ENCODE data around the gene TMEM35B.

DNA sequence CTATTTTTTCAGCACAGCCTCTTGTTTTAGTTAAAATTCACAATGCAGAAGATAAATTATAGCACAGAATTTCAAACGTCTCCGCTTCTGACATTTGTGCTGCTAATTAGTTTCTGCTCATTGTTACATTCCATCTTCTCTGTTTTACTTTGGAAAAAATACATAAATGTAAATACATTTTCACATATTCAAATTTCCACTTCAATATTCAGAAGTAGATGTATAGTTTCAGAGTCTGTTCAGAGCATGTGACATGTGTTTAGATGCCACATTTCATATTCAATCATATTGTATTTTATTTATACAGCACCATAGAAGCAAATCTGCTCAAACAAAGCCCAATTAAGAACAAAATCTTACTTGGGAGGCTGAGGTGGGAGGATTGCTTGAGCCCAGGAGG, 19.6 kb downstream of the TMEM35B start:
- TF ChIP-seq, protein P1, sequence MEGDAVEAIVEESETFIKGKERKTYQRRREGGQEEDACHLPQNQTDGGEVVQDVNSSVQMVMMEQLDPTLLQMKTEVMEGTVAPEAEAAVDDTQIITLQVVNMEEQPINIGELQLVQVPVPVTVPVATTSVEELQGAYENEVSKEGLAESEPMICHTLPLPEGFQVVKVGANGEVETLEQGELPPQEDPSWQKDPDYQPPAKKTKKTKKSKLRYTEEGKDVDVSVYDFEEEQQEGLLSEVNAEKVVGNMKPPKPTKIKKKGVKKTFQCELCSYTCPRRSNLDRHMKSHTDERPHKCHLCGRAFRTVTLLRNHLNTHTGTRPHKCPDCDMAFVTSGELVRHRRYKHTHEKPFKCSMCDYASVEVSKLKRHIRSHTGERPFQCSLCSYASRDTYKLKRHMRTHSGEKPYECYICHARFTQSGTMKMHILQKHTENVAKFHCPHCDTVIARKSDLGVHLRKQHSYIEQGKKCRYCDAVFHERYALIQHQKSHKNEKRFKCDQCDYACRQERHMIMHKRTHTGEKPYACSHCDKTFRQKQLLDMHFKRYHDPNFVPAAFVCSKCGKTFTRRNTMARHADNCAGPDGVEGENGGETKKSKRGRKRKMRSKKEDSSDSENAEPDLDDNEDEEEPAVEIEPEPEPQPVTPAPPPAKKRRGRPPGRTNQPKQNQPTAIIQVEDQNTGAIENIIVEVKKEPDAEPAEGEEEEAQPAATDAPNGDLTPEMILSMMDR (conservative IDR thresholded peaks at IDR 0.05; ENCODE audit: low read depth, low read length): no peak
- TF ChIP-seq EZH2 (IDR thresholded peaks at IDR 0.05; ENCODE audit: low read length, unreplicated experiment): no peak

Measured in PC-3 (cell line).